DMS53 treated with DMSO at 0.1 percent for 48 hours (cell line): ENCODE results near the gene DNAH14.
"Not testable (repeated sequence)": the region's sequence is repeated elsewhere in the genome, so short reads cannot be mapped to it uniquely, and the experiment has no call there.

Source experiments
- DNase-seq: peaks from one replicate; lab custom pipeline; 2025; ENCODE audit not compliant: unreplicated experiment; lab: John Stamatoyannopoulos, UW

Gene DNAH14

DNA sequence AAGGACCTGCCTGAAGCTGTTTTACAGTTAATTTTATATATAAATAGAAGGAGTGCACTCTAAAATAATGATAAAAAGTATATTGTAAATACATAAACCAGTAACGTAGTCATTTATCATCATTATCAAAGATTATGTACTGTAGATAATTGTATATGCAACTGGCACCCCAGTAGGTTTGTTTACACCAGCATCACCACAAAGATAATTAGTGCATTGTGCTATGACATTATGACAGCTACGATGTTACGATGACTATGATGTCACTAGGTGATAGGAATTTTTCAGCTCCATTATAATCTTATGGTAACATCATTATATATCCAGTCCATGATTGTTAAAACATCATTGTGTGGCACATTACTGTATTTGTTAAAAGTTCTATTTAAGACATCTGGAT is 313.1 kb downstream of the DNAH14 start:
- DNase-seq: no peak

DNA sequence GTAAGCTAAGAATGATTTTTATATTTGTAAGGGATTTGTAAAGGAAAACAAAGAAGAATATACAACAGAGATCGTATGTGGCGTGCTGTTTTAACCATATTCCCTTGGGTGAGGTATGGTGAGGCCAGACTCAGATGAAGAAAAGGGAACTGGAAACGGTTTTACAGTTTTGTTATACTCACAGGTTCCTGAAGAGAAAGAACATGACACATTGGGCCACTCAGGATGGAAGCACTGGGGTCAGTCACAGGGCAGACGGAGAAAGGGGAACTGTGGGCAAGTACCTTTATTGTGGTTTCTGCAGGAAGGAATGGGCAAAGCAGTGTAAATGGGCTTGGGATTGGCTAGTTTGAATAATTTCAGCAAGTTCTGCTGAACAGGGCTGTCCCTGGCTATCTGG is 321.0 kb downstream of the DNAH14 start:
- DNase-seq: no peak

DNA sequence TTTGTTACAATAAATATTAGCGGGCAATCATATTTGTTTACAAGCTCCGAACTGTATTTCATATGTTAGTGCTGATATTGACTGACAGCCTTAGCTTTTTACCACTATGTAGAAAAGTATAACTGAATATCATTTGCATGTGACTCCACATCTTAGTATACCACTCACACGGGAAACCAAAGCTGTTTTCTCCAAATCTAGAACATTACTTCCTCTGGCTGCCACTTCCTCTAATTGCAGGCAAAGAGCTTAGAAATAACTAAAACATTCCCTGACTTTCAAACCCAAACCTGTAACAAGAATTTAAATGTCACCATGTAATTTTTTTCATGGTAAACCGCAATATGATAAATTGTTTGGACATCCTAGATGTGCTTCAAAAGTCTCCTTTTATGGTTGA is 323.7 kb downstream of the DNAH14 start:
- no peak for DNase-seq

DNA sequence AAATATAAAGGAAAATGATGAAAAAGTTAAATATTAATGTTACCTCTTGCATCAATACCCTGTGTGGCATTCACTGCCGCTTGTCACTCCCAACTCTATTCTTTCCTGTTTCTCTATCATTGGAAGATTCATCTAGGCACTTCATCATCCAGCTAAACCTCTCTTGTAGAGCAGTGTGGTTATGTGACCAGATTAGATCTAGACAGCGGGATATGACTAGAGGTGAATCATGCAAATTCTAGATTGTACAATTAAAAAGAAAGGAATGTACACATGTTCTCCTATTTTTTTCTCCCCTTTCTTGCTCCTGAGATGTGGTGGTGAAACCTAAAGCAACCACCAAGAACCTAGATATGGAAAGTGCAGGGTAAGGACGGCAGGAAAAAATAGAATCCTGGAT is 324.3 kb downstream of the DNAH14 start:
- no peak for DNase-seq

DNA sequence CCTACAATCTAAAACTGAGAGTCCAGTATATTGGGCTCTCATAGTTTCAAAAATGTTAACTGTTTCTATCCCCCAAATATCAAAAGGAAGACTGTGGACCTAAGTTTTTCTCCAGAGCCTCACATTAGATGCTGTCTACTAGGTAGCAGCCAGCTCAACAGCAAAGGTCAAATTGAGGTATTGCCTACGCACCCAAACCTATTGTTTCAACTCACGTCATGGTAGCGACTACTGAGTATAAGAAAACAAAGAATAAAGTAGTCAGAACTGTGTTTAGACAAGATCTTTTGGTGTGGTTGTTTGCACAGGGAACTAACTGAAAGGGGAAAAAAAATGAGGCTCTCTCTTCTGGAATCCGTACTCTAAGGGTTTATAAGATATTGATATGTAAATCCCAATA is 325.2 kb downstream of the DNAH14 start:
- DNase-seq: no peak

DNA sequence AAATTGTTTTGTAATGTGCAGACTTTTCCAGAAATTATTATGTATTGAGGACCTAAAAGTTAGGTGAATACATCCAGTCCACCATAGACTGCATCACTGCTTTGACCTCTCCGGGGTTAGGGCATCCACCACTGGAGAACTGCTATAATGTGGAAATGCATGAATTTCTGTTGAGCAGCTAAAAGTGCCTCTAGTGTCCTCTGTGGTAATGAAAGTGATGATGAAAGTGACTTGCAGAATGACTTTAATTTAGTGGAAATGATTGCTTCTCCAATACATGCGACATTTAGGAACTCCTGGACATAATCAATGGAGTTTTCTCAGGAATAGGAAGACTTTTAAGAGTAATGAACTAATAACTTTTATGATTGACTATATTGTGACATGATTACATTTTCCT is 327.6 kb downstream of the DNAH14 start:
- DNase-seq: no peak

DNA sequence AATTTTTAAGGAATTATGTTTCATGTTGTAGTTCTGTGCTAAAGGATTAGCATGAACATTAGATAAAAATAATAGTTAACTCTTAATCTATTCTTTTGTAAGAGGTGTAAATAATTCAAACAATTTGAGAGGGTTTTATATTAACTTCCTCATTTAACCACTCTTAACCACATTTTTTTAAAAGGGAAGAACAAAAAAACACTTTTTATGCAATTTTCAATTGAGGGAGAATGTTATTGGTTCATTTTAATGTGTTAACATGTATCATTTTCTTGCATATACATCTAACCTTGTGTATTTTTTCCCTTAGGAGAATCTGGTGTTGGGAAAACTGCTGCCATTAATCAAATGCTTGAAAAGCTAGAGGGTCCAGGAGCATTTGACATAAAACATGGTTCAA is 329.3 kb downstream of the DNAH14 start:
- no peak for DNase-seq

DNA sequence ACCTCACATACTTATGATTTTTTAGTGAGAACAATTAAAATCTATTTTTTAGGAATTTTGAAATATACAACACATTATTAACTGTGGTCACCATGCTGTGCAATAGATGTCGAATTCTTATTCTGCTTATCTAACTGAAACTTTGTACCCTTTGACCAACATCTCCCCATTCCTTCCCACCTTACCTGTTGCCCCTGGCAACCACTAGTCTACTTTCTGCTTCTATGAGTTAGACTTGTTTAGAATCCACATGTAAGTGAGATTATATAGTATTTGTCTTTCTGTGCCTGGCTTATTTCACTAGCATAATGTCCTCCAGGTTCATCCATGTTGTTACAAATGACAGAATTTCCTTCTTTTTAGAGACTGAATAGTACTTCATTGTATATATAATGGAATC is 330.1 kb downstream of the DNAH14 start:
- no peak for DNase-seq

DNA sequence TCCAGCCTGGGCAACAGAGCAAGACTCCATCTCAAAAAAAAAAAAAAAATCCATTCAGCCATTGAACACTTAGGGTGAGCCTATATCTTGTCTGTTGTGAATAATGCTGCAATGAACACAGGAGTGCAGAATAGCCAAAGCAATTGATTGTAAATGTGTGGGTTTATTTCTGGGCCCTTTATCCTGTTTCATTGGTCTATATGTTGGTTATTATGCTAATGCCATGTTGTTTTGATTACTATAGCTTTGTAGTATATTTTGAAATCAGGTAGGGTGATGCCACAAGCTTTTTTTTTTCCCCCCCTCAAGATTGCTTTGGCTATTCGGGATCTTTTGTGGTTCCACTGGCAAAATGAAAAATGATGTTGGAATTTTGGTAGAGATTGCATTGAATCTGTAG is 330.8 kb downstream of the DNAH14 start:
- DNase-seq: no peak

DNA sequence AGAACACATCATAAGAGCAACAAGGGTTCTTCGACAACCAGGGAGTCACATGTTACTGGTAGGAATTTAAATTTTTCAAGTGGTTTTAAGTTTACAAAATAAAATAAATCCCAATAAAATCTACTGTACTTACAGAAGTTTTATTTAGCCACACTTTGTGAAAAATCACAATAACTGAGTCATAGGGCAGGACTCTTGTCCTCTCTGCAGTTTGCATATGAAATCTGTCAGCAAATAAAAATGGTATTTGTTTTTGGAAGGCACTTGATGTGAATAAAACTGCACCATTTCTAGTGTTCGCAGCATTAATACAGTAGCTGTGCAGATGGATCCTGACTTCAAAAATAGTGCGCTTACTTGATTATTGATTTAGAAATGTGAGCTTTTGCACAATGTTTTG is 348.0 kb downstream of the DNAH14 start:
- DNase-seq: peak; percentile 36

DNA sequence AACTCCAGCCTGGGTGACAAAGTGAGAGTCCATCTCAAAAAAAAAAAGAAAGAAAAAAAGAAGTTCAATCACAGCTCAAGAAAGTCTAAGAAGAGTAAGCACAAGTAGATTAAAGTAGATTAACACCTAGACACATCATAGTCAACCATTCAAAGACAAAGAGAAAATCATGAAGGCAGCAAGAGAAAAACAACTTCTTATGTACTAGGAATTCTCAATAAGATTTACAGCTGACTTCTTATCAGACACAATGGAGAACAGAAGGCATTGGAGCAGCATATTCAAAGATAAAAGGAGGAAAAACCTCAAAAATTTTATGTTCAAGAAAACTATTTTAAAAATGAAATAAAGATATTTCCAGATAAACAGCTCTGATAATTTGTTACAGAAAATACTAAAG is 351.1 kb downstream of the DNAH14 start:
- DNase-seq: no peak

DNA sequence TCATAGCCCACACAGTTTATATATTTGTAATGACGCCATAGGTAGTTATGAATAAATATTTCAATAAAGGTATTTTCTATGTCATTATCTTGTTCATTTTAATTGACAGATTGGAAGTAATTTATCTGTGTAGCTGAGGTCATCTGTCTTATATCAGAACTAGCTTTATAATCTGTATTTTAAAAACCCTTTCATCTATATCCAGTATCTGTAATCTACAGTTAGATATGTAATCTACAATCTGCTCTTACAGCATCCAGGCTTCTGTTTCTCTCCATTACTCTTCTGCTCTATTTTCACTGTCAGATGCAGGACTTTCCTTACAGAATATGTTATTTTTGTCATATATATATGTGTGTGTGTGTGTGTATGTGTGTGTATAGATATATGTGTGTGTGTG is 360.8 kb downstream of the DNAH14 start:
- DNase-seq: no peak

DNA sequence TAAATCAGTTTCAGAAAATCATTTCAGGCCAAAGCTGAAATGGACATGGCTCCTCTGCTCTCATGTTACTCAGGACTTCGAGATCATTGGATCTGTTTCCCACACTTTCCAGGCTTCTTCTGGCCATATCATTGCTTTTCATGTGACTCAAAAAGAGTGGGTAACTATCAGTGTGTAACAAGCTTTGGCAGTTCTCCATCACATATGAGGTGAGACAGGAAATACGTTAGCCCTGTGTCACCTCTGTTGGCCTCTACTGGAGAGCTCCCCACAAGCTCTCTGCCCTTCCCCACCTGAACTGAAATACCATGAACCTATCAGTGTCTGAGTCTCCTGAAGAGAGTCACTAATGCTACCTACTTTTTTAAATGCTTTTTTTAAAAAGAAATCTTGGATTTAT is 370.1 kb downstream of the DNAH14 start:
- no peak for DNase-seq

DNA sequence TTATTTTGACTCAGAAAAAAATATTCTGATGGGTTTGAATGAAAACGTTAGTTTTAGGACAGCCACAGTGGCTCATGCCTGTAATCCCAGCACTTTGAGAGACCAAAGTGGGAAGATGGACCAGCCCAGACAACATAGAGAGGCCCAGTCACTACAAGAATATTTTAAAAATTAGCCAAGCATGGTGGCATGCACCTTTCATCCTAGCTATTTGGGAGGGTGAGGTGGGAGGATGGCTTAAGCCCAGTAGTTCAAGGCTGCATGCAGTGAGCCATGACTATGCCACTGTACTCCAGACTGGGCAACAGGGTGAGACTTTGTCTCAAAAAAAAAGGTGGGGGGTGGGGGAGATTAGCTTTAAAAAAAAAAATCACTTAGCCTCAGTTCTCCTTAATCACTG is 370.9 kb downstream of the DNAH14 start:
- no peak for DNase-seq

DNA sequence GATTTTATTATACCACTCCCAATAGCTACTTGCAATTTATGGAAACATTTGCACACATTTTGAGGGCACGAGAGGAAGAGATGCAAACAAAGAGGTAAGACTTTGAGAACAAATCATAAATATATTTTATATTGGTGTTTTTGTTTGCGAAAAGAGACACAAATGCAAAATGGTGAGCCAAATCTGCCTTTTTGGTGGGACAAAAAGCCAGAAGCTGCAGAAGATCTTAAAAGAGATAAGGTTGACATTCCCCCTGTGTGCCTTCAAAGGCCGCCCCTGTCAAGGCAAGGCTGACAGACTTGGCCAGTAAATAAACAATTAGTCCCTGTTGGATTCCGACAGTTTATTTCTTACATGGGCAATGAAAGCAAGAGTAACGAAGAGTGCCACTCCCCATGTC is 375.5 kb downstream of the DNAH14 start:
- DNase-seq: no peak

DNA sequence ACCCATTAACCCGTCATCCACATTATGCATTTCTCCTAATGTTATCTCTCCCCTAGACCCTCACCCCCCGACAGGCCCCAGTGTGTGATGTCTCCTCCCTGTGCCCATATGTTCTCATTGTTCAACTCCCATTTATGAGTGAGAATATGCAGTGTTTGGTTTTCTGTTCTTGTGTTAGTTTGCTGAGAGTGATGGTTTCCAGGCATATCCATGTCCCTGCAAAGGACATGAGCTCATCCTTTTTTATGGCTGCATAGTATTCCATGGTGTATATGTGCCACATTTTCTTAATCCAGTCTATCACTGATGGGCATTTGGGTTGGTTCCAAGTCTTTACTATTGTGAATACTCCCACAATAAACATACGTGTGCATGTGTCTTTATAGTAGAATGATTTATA is 381.1 kb downstream of the DNAH14 start:
- not testable (repeated sequence) for DNase-seq

DNA sequence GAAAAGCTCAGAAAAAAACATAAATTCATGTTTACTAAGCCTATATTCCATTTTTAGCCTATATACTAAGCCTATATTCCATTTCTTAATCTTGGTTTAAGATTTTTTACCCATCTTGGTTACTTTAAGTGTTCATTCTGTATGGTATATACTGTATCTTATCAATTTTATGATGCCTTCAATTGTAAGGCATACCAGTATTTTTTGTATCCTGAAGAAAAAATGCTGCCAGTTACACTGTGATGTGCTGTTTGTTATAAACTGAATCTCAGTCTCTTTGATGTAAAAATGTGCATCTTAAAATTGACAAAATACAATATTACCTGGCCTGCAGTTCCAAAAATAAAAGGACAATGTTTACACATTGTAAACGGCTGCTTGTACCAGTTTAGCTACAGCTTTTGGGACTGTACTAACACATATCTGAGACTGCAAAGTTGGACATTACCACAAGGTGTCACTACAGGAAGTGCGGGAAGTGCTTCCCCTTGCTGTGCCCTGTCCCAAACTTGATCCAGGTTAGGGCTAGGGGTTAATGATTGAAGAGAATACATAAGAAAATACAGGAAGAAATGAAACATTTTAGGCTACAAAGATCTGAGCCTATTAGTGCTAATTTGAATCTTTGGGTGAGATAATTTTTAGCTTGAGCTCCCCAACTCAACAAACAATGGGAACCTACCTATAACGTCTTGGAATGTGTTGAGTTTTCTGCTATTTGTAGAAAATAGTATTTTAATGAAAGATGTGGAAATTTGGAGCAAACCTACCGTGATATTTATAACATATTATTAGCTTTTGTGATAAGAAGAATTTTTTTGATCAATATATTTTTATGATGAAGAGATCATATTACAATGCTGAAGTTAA is 389.5 kb downstream of the DNAH14 start:
- peak; percentile 30 for DNase-seq

DNA sequence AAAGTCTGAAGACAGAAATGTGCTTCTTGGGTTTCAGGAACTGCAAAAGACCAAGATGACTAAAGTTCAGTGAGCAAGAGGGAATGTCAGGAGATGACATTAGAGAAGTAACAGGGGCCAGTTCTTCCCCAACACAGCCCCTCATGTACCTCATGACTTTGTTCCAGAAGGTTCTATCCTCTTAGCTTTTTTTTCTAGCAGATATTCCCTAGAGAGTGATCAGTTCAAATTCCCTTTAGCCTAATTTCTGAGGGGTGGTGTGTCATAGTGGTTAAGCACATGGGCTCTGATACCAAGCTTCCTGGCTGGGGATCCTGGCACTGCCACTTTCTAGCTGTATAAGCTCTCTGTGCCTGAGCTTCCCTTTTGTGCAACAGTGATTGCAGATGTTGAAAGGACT is 390.4 kb downstream of the DNAH14 start:
- DNase-seq: no peak

DNA sequence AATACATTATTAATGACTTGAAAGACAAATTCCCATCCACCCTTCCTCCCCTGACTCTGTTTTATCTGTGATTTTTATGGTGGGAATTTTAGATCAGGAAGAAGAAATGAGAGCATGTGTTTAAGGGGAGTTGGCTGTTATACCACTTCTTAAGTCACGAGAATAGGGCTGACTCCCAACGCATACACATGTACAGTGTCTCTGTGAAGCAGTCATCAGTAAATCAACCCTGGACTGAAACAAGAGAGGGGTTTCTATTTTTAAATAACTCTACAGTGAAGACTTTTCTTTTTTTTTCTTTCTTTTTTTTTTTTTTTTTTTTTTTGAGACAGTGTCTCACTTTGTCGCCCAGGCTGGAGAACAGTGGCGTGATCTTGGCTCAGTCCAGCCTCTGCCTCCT is 392.3 kb downstream of the DNAH14 start:
- no peak for DNase-seq

DNA sequence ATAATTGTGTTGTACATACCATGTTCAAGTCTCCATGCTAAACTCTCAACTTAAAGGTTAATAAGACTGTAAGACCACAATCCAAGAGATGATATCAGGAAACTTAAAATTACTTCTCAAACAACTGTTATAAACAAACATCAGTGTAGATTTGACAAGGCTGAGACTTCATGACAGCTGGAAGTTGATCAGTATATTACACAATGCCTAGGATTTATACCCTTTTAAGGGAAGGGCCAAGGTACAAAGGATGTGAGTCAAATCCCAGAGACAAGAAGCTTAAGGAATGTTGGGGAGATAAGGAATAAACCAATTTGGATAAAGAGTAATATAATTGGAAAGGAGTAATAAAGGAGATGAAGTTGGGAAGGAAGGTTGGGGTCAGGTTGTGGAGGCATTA is 399.6 kb downstream of the DNAH14 start:
- DNase-seq: no peak

DNA sequence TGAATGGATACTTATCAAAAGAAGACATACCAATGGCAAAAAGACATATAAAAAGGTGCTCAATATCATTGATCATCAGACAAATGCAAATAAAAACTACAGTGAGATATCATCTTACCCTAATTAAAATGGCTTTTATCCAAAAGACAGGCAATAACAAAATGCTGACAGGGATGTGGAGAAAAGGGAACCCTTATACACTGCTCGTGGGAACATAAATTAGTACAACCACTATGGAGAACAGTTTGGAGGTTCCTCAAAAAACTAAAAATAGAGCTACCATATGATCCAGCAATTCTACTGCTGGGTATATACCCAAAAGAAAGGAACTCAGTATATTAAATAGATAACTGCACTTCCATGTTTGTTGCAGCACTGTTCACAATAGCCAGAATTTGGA is 400.5 kb downstream of the DNAH14 start:
- DNase-seq: not testable (repeated sequence)

DNA sequence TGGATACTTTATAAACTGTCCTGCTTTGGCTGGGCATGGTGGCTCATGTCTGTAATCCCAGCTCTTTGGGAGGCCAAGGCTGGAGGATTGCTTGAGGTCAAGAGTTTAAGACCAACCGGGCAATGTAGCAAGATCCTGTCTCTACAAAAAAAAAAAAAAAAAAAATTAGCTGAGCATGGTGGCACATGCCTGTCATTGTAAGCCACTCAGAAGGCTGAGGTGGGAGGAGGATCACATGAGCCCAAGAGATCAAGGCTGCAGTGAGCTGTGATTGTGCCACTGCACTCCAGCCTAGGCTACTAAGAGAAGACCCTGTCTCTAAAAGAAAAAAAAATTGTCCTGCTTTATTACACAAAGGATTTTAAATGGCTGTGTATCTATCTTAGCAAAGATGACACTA is 403.2 kb downstream of the DNAH14 start:
- no peak for DNase-seq

DNA sequence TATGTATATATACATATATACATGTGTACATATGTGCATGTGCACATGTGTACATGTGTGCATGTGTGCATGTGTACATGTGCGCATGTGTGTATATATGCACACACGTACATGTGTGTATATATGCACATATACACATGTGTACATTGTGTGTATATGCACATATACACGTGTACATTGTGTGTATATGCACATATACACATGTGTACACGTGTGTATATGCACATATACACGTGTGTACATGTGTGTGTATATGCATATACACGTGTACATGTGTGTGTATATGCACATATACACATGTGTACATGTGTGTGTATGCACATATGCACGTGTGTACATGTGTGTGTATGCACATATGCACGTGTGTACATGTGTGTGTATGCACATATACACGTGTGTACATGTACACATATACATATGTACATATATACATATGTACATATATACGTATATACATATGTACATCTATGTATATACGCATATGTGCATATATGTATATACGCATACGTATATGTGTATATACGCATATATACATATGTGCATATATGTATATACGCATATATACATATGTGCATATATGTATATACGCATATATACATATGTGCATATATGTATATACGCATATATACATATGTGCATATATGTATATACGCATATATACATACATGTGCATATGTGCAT is 405.8 kb downstream of the DNAH14 start:
- not testable (repeated sequence) for DNase-seq
